Ramos (cell line): Measurements from ENCODE around the gene ZNF791.
"Not testable (repeated sequence)": the region's sequence is repeated elsewhere in the genome, so short reads cannot be mapped to it uniquely, and the experiment has no call there.

ENCODE experiments used
- in situ Hi-C: fragments of 300-500 bp; cut with MboI; formaldehyde crosslinking; loops from one replicate; pipeline ENCODE4 v1.14.3; 2022; ENCODE audit warnings: low sequenced_read_pairs; ENCODE audit not compliant: unreplicated experiment

ZNF791 gene

DNA sequence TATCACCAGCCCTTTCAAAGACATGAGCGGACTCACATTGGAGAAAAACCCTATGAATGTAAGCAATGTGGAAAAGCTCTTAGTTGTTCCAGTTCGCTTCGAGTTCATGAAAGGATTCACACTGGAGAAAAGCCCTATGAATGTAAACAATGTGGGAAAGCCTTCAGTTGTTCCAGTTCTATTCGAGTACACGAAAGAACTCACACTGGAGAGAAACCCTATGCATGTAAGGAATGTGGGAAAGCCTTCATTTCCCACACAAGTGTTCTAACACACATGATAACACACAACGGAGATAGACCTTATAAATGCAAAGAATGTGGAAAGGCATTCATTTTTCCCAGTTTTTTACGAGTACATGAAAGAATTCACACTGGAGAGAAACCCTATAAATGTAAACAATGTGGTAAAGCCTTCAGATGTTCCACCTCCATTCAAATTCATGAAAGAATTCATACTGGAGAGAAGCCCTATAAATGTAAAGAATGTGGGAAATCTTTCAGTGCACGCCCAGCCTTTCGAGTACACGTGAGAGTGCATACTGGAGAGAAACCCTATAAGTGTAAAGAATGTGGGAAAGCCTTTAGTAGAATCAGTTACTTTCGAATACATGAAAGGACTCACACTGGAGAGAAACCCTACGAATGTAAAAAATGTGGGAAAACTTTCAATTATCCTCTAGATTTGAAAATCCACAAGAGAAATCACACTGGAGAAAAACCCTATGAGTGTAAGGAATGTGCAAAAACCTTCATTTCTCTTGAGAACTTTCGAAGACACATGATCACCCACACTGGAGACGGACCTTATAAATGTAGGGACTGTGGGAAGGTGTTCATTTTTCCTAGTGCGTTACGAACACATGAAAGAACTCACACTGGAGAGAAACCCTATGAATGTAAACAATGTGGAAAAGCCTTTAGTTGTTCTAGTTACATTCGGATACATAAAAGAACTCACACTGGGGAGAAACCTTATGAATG, 17.6 kb downstream of the ZNF791 start:
- in situ Hi-C loops = no loop called here

- in situ Hi-C loops = no loop called here
These were observed 18.5 kb downstream of the ZNF791 start for GRCh38 chr19:12629215-12629614.

DNA sequence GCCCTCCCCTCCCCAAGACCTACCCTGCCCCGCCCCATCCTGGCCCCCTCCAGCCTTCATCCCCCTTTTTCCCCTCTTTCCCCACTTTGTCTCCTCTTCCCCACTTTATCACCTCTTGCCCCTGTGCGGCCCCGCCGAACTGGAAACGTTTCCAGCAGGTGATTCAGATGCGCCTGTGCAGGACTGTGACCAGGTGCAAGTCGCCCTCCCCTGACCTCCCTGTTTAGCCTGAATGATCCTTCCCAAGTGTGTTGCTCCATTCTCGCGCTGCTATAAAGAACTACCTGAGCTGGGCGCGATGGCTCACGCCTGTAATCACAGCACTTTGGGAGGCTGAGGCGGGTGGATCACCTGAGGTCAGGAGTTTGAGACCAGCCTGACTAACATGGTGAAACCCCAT, 25.9 kb downstream of the ZNF791 start:
- in situ Hi-C loops = no loop called here

DNA sequence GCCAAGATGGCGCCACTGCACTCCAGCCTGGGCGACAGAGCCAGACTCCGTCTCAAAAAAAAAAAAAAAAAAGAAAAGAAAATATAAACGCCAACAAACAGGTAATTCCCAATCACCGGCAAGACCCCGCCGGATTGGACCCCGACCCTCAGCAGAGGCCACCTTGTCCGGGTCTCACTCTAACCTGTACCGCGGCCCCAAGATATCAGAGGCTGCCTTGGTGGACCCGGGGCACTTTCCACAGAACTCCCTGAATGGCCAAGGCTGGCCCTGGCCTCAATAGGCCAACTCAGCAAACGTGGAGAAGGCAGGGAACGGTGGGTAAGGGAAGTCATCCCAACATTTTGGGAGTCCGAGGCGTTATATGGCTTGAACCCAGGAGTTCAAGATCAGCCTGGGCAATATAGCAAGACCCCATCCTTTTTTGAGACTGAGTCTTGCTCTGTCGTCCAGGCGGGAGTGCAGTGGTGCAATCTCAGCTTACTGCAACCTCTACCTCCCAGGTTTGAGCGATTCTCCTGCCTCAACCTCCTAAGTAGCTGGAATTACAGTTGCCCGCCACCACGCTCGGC, 28.0 kb downstream of the ZNF791 start:
- in situ Hi-C loops = no loop called here

GRCh38 chr19:12639901-12640613, 29.3 kb downstream of the ZNF791 start:
- in situ Hi-C loops = no loop called here

GRCh38 chr19:12641456-12641855, 30.7 kb downstream of the ZNF791 start:
- in situ Hi-C loops = no loop called here

GRCh38 chr19:12642506-12642905, 31.8 kb downstream of the ZNF791 start:
- in situ Hi-C loops = no loop called here

DNA sequence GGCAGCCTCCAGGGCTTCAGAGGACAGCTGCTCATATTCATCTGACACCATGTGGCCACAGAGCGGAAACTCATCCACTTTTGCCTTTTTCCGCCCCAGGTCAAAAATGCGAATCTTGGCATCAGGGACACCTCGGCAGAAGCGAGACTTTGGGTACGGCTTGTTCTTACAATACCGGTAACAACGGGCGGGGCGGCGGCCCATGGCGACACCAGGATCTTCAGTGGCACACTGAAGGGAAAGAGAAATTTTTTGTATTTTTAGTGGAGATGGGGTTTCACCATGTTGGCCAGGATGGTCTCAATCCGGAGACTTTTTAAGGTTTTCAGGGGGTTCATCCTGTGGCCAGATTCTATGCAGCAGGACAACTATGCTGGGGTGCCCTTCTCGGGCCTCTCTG, 33.0 kb downstream of the ZNF791 start:
- in situ Hi-C loops = not testable (repeated sequence)

GRCh38 chr19:12646551-12646950, 35.8 kb downstream of the ZNF791 start:
- in situ Hi-C loops = no loop called here

DNA sequence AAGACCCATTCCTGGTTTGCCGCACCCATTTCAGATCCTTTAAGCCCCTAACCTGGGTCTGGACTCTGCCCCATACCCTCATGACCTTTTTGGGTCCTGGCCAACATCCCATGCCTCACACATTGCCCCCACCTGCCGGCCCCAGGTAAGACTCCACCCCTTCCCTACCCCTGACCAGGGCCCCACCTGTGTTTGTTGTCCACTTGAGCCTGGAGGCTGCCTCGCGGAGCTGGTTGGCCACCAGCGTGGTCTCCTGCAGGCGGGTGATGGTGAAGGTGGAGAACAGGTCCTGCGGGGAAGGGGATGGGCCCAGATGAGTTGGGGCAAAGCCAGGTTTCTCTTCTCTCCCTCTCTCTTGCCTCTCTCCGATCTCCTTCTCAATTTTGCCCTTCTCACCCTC, 36.3 kb downstream of the ZNF791 start:
- in situ Hi-C loops = no loop called here

DNA sequence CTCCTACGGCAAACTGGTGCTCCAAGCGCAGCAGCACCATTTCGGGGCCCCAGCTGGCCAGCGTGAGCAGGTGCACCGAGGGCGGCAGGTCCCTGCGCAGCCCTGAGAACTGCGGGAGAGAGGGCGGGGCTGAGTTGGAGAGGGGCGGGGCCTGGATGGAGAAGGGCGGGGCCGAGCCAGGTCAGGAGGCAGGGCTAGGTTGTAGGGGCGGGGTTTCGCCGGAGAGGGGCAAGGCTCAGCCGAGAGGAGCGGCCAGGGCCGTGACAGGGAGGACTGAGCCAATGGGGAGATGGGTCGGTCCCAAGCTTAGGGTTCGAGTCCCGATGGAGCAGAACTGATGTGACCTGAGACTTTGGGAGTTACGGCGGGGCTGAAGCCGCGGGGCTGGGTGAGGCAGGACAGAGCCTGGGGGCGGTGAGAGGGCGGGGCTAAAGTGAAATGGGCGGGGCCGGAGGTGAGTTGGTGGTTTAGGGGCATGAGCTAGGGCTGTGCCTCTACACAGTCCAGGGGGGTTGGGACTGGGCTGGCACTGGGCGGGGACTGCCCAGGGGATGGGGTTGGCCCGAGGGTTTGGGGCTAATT, 36.9 kb downstream of the ZNF791 start:
- in situ Hi-C loops = no loop called here

DNA sequence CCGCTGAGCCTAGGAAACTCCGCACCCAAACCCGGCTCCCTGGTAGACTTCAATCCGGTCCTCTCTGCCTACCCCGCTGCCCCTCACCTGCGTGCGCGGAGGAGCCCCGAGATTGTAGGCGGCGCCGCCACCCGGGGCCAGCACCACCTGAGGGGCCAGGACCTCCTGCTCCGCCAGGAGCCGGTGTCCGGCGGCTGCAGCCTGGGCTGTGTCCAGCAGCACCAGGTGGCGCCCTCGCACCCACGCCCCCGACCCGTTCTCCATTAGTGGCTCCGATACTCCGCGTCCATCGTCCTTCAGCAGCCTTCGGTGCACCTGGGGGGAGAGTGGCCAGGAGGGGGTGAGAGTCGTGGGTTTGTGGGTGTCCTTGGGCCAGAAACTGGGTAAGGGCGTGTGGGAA, 37.4 kb downstream of the ZNF791 start:
- in situ Hi-C loops = no loop called here

GRCh38 chr19:12649941-12650340, 39.2 kb downstream of the ZNF791 start:
- in situ Hi-C loops = no loop called here

DNA sequence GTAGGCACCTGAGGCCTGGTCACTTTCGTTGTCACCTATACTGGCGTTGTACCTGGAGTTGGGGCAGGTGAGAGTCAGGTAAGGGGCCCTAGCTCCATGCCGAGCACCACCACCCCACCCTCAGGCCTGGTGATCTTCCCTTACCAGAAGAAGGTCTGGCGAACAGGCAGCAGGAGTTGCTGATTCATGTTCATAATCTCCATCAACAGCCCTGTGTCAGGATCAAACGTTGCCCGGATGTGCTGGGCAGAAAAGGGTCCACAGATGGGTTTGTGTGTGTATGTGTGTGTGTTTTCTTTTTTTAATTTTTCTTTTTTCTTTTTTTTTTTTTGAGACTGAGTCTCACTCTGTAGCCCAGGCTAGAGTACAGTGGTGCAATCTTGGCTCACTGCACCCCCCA, 41.5 kb downstream of the ZNF791 start:
- in situ Hi-C loops = no loop called here

DNA sequence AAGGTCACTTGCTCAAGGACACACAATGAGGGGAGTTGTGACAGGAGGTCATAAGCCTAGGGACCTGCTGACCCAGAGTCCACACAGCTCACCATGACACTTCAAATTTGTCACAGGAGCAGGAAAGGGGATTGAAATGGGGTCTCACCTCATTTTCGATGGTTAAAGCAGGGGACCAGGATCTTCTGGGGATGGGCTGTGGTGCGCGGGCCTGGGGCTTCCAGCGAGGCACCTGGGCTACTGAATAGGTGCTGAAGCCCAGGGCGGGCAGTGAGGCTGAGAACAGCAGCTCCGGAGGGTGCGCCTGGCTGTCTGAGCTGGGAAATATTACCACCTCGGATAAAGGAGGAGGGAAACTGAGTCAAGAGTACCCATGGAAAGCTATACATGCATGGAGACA, 44.8 kb downstream of the ZNF791 start:
- in situ Hi-C loops = no loop called here

GRCh38 chr19:12656899-12657571, 46.3 kb downstream of the ZNF791 start:
- in situ Hi-C loops = no loop called here

GRCh38 chr19:12657966-12658365, 47.2 kb downstream of the ZNF791 start:
- in situ Hi-C loops = no loop called here

GRCh38 chr19:12660980-12661379, 50.3 kb downstream of the ZNF791 start:
- in situ Hi-C loops = no loop called here

DNA sequence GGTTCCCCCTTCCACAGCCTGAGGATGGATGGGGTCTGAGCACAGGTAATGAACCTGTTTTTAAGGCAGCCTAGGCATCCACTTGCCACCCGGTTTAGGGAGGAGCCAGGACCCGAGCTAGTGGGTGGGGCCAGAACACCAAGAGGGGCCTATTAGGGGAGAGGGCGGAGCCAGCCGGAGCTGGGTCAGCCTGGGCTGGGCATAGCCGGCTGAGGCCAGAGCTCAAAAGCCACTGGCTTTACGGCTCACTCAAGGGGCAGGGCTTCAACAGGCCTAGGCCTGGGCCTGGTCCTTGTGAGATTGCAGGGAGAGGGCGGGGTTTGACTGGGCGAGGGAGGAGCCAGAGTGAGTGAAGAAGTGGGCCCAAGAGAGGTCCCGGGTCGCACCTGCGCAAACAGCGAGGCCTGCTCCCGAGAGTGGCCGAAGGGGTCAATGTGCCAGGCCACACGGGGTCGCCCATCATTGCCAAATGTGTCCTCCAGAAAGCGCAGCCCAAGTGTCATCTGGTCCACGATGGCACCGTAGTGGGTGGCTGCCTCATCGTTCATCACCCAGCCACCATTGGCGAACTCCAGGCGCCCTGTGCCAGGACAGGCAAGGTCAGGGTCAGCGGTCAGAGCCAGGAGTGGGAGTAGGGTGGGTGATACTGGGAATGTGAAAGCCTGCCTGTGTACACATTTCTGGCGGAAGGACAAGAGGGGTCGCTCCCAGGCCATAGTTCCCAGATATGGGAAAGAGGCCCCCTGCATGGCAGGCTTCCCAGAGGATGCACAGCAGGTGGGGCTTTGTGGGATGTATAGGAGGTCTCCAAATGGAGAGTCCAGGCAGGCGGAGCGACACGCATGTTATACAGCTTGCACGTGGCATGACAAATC, 53.9 kb downstream of the ZNF791 start:
- in situ Hi-C loops = no loop called here
